Mesodermal cell (in vitro differentiated cells): ENCODE data around the gene SLC18B1.

Source experiments
- H3K27ac ChIP-seq: 2 replicates; pipeline ENCODE4 v1.7.0; 2013; ENCODE audit warnings: mild to moderate bottlenecking, low read depth, low read length, moderate library complexity; ENCODE audit not compliant: severe bottlenecking
- H3K36me3 ChIP-seq: 2 replicates; pipeline ENCODE4 v1.7.1; 2013; ENCODE audit warnings: mild to moderate bottlenecking, low read length, moderate library complexity; ENCODE audit not compliant: control insufficient read depth, insufficient read depth
- H3K4me1 ChIP-seq: one replicate; pipeline ENCODE4 v1.7.1; 2013; ENCODE audit warnings: mild to moderate bottlenecking, low read length; ENCODE audit not compliant: insufficient read depth, control insufficient read depth, poor library complexity, severe bottlenecking
- H3K4me3 ChIP-seq: 2 replicates; pipeline ENCODE4 v1.7.0; 2013; ENCODE audit warnings: low read length, control low read depth, mild to moderate bottlenecking; ENCODE audit not compliant: insufficient read depth, poor library complexity, severe bottlenecking; ENCODE audit errors: extremely low read depth
- H3K9me3 ChIP-seq: 2 replicates; pipeline ENCODE4 v1.7.1; 2013; ENCODE audit warnings: mild to moderate bottlenecking, low read length, moderate library complexity; ENCODE audit not compliant: control insufficient read depth
- WGBS, 2 experiments: methylation state at CpG; one replicate each; pipeline ENCODE4 v1.1.5; 2013; ENCODE audit warnings: missing lambda C conversion rate in 2 of 2; ENCODE audit not compliant: insufficient coverage in 2 of 2; 5-methylcytosine and 5-hydroxymethylcytosine counted together

The SLC18B1 gene

GRCh38 chr6:132763269-132763668, 35.2 kb downstream of the SLC18B1 start:
- H3K27ac ChIP-seq, result no peak overlapping the region
- H3K4me1 ChIP-seq, result no peaks in the 10 kb centered on the region
- H3K4me3 ChIP-seq, result no peak overlapping the region
- WGBS, 2 experiments, result 75 to 93% methylated on average over 2 of the region's 2 CpGs
- H3K9me3 ChIP-seq, result no peaks in the 10 kb centered on the region
- H3K36me3 ChIP-seq, result no peaks in the 10 kb centered on the region

- Histone ChIP-seq H3K36me3 (no peaks in the 10 kb centered on the region), H3K4me1 (no peaks in the 10 kb centered on the region)
- 80% methylated on average over 1 of the region's 3 CpGs; no CpG with 5 or more reads in 1 of the 2 experiments for WGBS, 2 experiments
These were observed 38.2 kb downstream of the SLC18B1 start for GRCh38 chr6:132760256-132760655.

GRCh38 chr6:132758689-132759088, 39.7 kb downstream of the SLC18B1 start:
- Histone ChIP-seq H3K4me1 (no peaks in the 10 kb centered on the region), H3K36me3 (no peaks in the 10 kb centered on the region), H3K9me3 (no peaks in the 10 kb centered on the region), H3K27ac (no peak overlapping the region), H3K4me3 (no peak overlapping the region)
- WGBS, 2 experiments, result 100% methylated on average over 1 of the region's 2 CpGs

More at GRCh38 chr6:132760256-132760655, 38.2 kb downstream of the SLC18B1 start:
- Histone ChIP-seq H3K4me3 (no peak overlapping the region), H3K27ac (no peak overlapping the region), H3K9me3 (no peaks in the 10 kb centered on the region)

- Histone ChIP-seq H3K4me1 (no peaks in the 10 kb centered on the region), H3K36me3 (no peaks in the 10 kb centered on the region), H3K4me3 (no peak overlapping the region), H3K9me3 (no peaks in the 10 kb centered on the region), H3K27ac (no peak overlapping the region)
- 86% methylated on average over 1 of the region's 1 CpG; no CpG with 5 or more reads in 1 of the 2 experiments for WGBS, 2 experiments
These were observed 46.2 kb downstream of the SLC18B1 start for GRCh38 chr6:132752255-132752654.

GRCh38 chr6:132751828-132752227, 46.6 kb downstream of the SLC18B1 start:
- Histone ChIP-seq H3K4me3 (no peak overlapping the region), H3K9me3 (no peaks in the 10 kb centered on the region), H3K36me3 (no peaks in the 10 kb centered on the region), H3K27ac (no peak overlapping the region), H3K4me1 (no peaks in the 10 kb centered on the region)
- 80% methylated on average over 1 of the region's 1 CpG; no CpG with 5 or more reads in 1 of the 2 experiments for WGBS, 2 experiments

- Histone ChIP-seq H3K27ac (no peak overlapping the region), H3K9me3 (no peaks in the 10 kb centered on the region), H3K4me3 (no peak overlapping the region), H3K4me1 (no peaks in the 10 kb centered on the region), H3K36me3 (no peaks in the 10 kb centered on the region)
- no CpG with 5 or more reads among the region's 4 CpGs for WGBS, 2 experiments
These were observed 47.1 kb downstream of the SLC18B1 start for GRCh38 chr6:132751306-132751705.

- no peak overlapping the region for H3K4me3 ChIP-seq
- 100% methylated on average over 1 to 2 of the region's 8 CpGs for WGBS, 2 experiments
- H3K4me1 ChIP-seq, result no peaks in the 10 kb centered on the region
- H3K27ac ChIP-seq, result no peak overlapping the region
- no peaks in the 10 kb centered on the region for H3K36me3 ChIP-seq
- H3K9me3 ChIP-seq, result no peaks in the 10 kb centered on the region
These were observed 47.8 kb downstream of the SLC18B1 start for GRCh38 chr6:132750455-132751248.

- Histone ChIP-seq H3K4me3 (no peak overlapping the region), H3K9me3 (no peaks in the 10 kb centered on the region), H3K4me1 (no peaks in the 10 kb centered on the region), H3K36me3 (no peaks in the 10 kb centered on the region), H3K27ac (no peak overlapping the region)
- WGBS, 2 experiments, result 84 to 100% methylated on average over 3 of the region's 4 CpGs
These were observed 49.3 kb downstream of the SLC18B1 start for GRCh38 chr6:132749111-132749510.

GRCh38 chr6:132748446-132748845, 50.0 kb downstream of the SLC18B1 start:
- no peaks in the 10 kb centered on the region for H3K9me3 ChIP-seq
- H3K4me3 ChIP-seq, result no peak overlapping the region
- H3K27ac ChIP-seq, result no peak overlapping the region
- H3K36me3 ChIP-seq, result no peaks in the 10 kb centered on the region
- H3K4me1 ChIP-seq, result no peaks in the 10 kb centered on the region
- WGBS, 2 experiments, result 100% methylated on average over 1 of the region's 1 CpG; no CpG with 5 or more reads in 1 of the 2 experiments

- H3K36me3 ChIP-seq, result no peaks in the 10 kb centered on the region
- H3K27ac ChIP-seq, result no peak overlapping the region
- H3K4me3 ChIP-seq, result no peak overlapping the region
- no peaks in the 10 kb centered on the region for H3K4me1 ChIP-seq
- no peaks in the 10 kb centered on the region for H3K9me3 ChIP-seq
- no CpG with 5 or more reads among the region's 1 CpG for WGBS, 2 experiments
These were observed 52.4 kb downstream of the SLC18B1 start for GRCh38 chr6:132746048-132746447.

GRCh38 chr6:132742495-132742894, 55.9 kb downstream of the SLC18B1 start:
- Histone ChIP-seq H3K27ac (no peak overlapping the region), H3K36me3 (no peaks in the 10 kb centered on the region), H3K9me3 (no peaks in the 10 kb centered on the region), H3K4me1 (no peaks in the 10 kb centered on the region), H3K4me3 (no peak overlapping the region)
- 89 to 100% methylated on average over 3 of the region's 4 CpGs for WGBS, 2 experiments
